Suprapubic skin (tissue), 4 donors: ENCODE results near the gene ADAMTS17.

Source experiments
- CTCF ChIP-seq, 2 donors: fragments of 200-600 bp in 1 of 2; fragments of 450-650 bp in 1 of 2; sonication (generic) in 1 of 2; IDR thresholded peaks; one replicate each; pipeline ENCODE4 v1.5.1; 2016 to 2019; ENCODE audit warnings: antibody characterized with exemption in 2 of 2, mild to moderate bottlenecking in 1 of 2, moderate library complexity in 1 of 2
- POLR2A ChIP-seq, 2 donors: fragments of 450-650 bp; IDR thresholded peaks; one replicate each; pipeline ENCODE4 v1.6.1; 2017; ENCODE audit warnings: antibody characterized with exemption in 2 of 2, mild to moderate bottlenecking in 2 of 2, moderate library complexity in 2 of 2
- POLR2AphosphoS5 ChIP-seq, 3 donors: sonication (generic); formaldehyde crosslinking; IDR thresholded peaks; one replicate each; pipeline ENCODE4 v1.6.1; 2017; ENCODE audit warnings: antibody characterized with exemption in 3 of 3

GRCh38 chr15:99979371-99979770 lies 362.4 kb downstream of the ADAMTS17 start:
- TF ChIP-seq CTCF (IDR thresholded peaks at IDR 0.05) (no peak), POLR2A (IDR thresholded peaks at IDR 0.05) (no peak), POLR2AphosphoS5 (IDR thresholded peaks at IDR 0.05) (no peak)
